ENCODE data around the gene PUM2. TPM values are rescaled to one million over a fixed set of nuclear protein-coding genes. Genes with fewer than 3 reads are reported as not detected.

Gene PUM2
- total and polyA plus RNA-seq, 2 of the 13 experiments (the other 11 are each of a cell fraction or from before 2014, with no cell fraction given), result 69.6 to 69.8 TPM

DNA sequence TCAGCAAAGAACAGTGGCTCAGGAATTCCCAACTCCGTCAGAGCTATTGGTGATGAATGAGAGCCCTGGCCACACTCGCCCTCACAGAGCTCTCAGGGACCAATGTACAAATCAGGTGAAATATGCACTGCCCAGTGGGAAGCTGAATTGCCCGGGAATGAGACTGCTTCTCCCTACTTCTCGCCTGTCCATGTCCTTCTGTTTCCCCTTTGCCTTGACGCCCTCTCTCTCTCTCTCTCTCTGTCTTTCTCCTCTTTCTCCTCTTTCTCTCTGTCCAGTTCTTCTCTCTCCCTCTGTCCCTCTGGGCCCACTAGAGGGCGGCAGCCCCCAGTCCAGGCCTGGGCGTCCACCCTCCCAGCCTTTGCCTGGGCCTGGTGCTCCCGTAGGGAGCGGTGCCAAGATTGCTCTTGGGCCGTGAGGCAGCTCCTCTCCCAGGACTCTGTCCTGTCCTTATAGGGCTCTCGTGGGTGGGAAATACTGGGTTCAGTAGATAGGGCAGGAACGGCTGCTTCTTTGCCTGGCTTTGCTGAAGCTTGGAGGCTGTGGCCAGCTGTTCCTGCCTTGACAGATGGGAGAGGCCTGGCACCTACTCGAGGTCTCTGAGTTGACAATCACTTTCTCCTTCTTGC lies 28.4 kb upstream of the PUM2 start (continued):
- TF ChIP-seq, protein P1, sequence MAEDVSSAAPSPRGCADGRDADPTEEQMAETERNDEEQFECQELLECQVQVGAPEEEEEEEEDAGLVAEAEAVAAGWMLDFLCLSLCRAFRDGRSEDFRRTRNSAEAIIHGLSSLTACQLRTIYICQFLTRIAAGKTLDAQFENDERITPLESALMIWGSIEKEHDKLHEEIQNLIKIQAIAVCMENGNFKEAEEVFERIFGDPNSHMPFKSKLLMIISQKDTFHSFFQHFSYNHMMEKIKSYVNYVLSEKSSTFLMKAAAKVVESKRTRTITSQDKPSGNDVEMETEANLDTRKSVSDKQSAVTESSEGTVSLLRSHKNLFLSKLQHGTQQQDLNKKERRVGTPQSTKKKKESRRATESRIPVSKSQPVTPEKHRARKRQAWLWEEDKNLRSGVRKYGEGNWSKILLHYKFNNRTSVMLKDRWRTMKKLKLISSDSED (CRISPR knock-in tag; IDR thresholded peaks at IDR 0.05), result no peak
- TF ChIP-seq ZNF772 (CRISPR knock-in tag; IDR thresholded peaks at IDR 0.05) (no peak), REXO4 (CRISPR knock-in tag; IDR thresholded peaks at IDR 0.05; ENCODE audit: borderline replicate concordance) (no peak), ZNF30 (CRISPR knock-in tag; IDR thresholded peaks at IDR 0.05) (no peak), ZNF329 (CRISPR knock-in tag; IDR thresholded peaks at IDR 0.05; ENCODE audit: low read depth) (no peak), NFYC (CRISPR knock-in tag; IDR thresholded peaks at IDR 0.05) (no peak), SNAPC2 (CRISPR knock-in tag; IDR thresholded peaks at IDR 0.05) (no peak; the same call in 1 of the 2 replicates), MIER2 (CRISPR knock-in tag; IDR thresholded peaks at IDR 0.05) (0 out of 2 replicates have a peak, but pooled peaks have one; percentile 57), ZNF652 (CRISPR knock-in tag; IDR thresholded peaks at IDR 0.05; ENCODE audit: borderline replicate concordance, low read depth) (no peak)
- TF ChIP-seq, protein P2, sequence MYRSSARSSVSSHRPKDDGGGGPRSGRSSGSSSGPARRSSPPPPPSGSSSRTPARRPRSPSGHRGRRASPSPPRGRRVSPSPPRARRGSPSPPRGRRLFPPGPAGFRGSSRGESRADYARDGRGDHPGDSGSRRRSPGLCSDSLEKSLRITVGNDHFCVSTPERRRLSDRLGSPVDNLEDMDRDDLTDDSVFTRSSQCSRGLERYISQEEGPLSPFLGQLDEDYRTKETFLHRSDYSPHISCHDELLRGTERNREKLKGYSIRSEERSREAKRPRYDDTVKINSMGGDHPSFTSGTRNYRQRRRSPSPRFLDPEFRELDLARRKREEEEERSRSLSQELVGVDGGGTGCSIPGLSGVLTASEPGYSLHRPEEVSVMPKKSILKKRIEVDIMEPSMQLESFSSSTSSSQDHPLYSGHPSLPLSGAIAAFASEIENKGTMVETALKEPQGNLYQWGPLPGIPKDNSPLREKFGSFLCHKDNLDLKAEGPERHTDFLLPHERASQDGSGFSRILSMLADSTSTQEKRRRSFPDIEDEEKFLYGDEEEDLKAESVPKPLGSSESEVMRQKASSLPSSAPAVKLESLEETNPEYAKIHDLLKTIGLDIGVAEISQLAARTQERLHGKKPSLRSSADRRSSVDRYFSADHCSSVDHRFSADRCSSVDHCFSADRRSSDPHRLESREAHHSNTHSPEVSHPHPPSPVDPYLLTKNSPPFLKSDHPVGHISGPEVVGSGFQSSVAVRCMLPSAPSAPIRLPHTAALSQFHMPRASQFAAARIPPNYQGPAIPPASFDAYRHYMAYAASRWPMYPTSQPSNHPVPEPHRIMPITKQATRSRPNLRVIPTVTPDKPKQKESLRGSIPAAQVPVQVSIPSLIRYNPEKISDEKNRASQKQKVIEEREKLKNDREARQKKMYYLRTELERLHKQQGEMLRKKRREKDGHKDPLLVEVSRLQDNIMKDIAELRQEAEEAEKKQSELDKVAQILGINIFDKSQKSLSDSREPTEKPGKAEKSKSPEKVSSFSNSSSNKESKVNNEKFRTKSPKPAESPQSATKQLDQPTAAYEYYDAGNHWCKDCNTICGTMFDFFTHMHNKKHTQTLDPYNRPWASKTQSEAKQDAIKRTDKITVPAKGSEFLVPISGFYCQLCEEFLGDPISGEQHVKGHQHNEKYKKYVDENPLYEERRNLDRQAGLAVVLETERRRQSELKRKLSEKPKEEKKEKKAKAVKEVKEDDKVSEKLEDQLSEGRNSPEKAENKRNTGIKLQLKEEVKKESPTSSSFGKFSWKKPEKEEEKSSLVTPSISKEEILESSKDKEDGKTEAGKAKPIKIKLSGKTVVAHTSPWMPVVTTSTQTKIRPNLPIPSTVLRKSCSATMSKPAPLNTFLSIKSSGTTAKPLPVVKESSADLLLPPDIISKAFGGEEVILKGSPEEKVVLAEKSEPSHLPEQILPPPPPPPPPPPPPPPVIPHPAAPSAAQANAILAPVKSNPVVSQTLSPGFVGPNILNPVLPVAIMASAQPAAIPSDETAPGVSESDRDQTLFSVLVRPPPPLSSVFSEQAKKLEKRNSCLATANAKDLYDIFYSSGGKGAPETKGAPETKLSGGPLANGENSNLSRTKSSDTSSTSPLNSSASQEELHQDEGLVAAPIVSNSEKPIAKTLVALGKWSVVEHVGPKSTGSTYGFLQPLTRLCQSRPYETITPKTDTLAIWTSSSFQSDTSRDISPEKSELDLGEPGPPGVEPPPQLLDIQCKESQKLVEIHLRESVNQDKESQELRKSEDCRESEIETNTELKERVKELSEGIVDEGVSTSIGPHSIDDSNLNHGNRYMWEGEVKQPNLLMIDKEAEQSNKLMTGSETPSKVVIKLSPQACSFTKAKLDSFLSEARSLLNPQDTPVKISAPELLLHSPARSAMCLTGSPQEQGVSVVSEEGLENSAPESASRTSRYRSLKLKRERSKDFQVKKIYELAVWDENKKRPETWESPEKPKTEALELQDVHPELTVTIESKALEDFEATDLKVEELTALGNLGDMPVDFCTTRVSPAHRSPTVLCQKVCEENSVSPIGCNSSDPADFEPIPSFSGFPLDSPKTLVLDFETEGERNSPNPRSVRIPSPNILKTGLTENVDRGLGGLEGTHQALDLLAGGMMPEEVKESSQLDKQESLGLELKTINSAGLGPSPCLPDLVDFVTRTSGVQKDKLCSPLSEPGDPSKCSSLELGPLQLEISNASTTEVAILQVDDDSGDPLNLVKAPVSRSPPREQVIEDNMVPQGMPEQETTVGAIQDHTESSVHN (CRISPR knock-in tag; IDR thresholded peaks at IDR 0.05), result no peak
- TF ChIP-seq, protein P3, sequence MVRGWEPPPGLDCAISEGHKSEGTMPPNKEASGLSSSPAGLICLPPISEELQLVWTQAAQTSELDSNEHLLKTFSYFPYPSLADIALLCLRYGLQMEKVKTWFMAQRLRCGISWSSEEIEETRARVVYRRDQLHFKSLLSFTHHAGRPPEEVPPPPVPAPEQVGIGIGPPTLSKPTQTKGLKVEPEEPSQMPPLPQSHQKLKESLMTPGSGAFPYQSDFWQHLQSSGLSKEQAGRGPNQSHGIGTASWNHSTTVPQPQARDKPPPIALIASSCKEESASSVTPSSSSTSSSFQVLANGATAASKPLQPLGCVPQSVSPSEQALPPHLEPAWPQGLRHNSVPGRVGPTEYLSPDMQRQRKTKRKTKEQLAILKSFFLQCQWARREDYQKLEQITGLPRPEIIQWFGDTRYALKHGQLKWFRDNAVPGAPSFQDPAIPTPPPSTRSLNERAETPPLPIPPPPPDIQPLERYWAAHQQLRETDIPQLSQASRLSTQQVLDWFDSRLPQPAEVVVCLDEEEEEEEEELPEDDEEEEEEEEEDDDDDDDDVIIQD (CRISPR knock-in tag; IDR thresholded peaks at IDR 0.05; ENCODE audit: low read depth), result peak; percentile 74
- TF ChIP-seq, protein P4, sequence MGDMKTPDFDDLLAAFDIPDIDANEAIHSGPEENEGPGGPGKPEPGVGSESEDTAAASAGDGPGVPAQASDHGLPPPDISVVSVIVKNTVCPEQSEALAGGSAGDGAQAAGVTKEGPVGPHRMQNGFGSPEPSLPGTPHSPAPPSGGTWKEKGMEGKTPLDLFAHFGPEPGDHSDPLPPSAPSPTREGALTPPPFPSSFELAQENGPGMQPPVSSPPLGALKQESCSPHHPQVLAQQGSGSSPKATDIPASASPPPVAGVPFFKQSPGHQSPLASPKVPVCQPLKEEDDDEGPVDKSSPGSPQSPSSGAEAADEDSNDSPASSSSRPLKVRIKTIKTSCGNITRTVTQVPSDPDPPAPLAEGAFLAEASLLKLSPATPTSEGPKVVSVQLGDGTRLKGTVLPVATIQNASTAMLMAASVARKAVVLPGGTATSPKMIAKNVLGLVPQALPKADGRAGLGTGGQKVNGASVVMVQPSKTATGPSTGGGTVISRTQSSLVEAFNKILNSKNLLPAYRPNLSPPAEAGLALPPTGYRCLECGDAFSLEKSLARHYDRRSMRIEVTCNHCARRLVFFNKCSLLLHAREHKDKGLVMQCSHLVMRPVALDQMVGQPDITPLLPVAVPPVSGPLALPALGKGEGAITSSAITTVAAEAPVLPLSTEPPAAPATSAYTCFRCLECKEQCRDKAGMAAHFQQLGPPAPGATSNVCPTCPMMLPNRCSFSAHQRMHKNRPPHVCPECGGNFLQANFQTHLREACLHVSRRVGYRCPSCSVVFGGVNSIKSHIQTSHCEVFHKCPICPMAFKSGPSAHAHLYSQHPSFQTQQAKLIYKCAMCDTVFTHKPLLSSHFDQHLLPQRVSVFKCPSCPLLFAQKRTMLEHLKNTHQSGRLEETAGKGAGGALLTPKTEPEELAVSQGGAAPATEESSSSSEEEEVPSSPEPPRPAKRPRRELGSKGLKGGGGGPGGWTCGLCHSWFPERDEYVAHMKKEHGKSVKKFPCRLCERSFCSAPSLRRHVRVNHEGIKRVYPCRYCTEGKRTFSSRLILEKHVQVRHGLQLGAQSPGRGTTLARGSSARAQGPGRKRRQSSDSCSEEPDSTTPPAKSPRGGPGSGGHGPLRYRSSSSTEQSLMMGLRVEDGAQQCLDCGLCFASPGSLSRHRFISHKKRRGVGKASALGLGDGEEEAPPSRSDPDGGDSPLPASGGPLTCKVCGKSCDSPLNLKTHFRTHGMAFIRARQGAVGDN (CRISPR knock-in tag; IDR thresholded peaks at IDR 0.05), result peak; percentile 96
- TF ChIP-seq, protein P5, sequence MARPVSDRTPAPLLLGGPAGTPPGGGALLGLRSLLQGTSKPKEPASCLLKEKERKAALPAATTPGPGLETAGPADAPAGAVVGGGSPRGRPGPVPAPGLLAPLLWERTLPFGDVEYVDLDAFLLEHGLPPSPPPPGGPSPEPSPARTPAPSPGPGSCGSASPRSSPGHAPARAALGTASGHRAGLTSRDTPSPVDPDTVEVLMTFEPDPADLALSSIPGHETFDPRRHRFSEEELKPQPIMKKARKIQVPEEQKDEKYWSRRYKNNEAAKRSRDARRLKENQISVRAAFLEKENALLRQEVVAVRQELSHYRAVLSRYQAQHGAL (CRISPR knock-in tag; IDR thresholded peaks at IDR 0.05; ENCODE audit: not compliant biosample characterization), result no peak
